GM12872 (cell line): Measurements from ENCODE around the gene IFITM2.

Experiments
- TF ChIP-seq, protein P1 (sequence below): IDR thresholded peaks from 3 replicates; pipeline ENCODE4 v1.5.1; 2011; ENCODE audit warnings: low read depth, mild to moderate bottlenecking, low read length, moderate library complexity; ENCODE audit not compliant: insufficient read depth

The IFITM2 gene

DNA sequence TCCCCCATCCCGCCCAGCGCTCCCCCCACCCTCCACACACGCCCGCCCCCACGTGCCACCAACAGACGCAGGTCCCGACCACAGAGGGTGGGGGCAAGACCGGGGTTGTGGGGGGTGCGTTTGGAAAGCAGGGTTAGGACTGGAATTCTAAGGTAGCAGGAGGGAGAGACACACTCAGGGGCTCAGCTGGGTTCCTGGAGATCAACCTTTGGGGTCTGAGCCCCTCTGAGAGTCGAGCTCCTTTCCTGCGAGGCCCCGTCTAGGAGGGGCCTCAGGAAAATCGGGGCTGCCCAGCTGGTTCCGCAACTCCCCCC is 18.3 kb upstream of the IFITM2 start:
- TF ChIP-seq, protein P1, sequence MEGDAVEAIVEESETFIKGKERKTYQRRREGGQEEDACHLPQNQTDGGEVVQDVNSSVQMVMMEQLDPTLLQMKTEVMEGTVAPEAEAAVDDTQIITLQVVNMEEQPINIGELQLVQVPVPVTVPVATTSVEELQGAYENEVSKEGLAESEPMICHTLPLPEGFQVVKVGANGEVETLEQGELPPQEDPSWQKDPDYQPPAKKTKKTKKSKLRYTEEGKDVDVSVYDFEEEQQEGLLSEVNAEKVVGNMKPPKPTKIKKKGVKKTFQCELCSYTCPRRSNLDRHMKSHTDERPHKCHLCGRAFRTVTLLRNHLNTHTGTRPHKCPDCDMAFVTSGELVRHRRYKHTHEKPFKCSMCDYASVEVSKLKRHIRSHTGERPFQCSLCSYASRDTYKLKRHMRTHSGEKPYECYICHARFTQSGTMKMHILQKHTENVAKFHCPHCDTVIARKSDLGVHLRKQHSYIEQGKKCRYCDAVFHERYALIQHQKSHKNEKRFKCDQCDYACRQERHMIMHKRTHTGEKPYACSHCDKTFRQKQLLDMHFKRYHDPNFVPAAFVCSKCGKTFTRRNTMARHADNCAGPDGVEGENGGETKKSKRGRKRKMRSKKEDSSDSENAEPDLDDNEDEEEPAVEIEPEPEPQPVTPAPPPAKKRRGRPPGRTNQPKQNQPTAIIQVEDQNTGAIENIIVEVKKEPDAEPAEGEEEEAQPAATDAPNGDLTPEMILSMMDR: no peak

DNA sequence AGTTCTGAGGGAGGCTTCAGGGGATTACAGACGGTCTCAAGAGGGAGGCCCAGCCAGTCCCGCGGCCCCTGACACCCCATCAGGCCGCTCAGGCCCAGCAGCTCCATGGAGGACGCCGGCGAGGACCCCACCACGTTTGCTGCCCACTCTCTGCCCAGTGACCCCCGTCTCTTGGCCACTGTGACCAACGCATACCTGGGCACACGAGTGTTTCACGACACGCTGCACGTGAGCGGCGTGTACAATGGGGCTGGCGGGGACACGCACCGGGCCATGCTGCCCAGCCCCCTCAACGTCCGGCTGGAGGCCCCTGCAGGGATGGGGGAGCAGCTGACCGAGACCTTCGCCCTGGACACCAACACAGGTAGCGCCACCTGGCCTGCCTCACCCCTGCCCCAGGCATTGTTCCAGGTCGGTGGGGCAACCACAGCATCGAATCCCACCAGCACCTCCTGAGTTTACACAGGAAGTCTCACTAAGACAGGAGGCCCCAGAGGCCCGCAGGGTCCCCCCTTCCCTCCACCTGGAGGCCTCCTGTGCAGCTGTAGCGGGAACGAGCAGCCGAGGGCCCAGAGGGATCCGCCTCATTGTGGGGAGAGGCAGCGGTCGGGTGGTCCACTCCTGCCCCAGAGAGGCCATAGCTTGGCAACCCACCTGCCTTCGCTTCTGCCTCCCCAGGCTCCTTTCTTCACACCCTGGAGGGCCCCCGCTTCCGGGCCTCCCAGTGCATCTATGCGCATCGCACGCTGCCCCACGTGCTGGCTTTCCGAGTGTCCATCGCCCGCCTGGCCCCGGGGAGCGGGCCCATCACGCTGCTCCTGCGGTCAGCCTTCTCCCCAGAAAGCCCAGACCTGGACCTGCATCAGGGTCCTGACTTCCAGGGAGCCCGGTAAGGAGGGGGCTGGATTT is 17.6 kb upstream of the IFITM2 start:
- TF ChIP-seq, protein P1: no peak

DNA sequence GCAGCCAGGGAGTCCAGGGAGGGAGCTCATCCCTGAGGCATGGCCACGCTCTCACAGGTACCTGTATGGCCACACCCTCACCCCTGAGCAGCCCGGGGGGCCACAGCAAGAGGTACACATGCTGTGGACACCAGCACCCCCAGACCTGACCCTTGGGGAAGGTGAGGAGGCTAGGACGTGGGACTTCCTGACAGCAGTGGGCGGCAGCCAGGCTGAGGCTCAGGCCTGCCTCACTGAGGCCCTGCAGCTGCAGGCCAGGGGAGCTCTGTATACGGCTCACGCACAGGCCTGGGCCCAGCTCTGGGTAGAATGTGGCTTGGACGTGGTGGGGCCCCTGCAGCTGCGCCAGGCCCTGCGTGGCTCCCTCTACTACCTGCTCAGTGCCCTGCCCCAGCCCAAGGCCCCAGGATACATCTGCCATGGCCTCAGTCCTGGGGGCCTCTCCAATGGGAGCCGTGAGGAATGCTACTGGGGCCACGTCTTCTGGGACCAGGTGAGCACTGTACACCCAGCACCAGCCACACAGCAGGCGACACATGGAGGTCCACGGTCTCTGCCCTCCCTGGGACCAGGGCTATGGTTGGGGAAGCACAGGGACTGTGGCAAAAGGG is 16.9 kb upstream of the IFITM2 start:
- TF ChIP-seq, protein P1: no peak

DNA sequence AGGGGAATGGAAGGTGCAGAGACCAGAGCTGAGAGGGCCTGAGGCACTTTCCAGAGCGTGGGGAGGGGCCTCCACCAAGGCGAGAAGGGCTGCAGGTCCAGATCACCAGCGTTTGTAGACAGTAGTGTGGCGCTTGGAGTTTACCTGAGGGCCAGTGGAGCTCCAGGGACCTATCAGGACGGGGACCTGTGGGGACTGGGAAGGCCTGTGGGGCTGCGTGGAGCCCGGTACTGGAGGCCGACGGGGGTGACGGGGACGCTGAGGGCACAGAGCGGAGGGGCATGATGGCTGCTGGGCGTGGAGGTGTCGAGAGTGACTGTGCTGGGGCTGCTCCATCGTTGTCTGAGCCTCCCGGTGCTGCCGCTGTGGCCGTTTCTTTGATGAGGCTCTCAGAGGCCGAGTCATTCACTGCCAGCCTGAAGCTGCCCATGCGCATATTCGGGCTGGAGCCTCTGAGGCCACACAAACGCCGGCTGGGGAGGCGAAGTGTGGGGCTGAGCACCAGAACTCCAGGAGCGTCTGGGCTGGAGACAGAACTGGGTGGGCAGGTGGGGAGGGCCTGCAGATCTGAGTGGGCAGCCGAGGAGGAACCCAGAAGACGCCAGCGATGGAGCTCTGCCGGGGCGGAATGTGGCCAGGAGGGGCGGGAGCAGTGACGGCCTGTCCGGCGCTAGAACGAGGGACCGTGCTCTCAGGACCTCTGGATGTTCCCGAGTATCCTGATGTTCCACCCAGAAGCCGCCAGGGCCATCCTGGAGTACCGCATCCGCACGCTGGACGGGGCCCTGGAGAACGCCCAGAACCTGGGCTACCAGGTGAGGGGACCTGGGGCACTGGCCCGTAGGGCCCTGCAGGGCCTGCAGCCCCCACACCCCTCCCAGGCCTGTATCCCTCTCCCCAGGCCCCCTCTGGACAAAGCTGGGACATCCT is 16.1 kb upstream of the IFITM2 start:
- TF ChIP-seq, protein P1: no peak

DNA sequence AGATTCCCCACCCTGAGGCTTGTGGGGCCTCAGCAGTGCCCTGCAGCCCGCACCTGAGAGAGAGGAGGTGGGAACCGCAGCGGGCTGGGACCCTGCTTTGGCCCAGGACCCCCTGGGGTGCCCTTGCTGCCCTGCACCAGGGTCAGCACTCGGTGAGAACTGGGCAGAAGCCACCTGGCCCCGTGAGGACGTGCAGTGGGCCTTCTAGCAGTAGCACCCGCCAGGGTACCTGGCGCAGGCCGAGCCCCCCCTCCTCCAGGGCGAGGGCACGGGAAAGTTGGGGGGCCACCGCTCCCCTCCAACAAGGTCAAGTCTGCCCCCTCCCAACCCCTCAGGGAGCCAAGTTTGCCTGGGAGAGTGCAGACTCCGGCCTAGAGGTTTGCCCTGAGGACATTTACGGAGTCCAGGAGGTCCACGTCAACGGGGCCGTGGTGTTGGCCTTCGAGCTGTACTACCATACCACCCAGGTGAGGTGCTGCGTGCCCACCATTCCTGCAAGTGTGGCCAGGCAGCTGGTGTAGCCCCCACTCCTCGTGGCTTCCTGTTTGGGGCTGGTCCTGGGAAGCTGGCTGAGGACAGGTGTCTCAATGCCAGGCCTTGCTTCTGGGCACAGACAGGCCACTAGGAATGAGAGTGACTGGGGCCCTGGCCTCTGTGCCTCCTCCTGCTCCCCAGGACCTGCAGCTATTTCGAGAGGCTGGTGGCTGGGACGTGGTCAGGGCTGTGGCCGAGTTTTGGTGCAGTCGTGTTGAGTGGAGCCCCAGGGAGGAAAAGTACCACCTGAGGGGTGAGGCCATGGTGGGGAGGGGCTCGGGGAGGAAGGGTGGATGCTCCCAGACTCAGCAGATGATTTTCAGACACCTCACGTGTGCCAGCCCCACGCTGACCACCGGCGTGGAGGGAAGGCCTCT is 15.2 kb upstream of the IFITM2 start:
- TF ChIP-seq, protein P1: no peak

DNA sequence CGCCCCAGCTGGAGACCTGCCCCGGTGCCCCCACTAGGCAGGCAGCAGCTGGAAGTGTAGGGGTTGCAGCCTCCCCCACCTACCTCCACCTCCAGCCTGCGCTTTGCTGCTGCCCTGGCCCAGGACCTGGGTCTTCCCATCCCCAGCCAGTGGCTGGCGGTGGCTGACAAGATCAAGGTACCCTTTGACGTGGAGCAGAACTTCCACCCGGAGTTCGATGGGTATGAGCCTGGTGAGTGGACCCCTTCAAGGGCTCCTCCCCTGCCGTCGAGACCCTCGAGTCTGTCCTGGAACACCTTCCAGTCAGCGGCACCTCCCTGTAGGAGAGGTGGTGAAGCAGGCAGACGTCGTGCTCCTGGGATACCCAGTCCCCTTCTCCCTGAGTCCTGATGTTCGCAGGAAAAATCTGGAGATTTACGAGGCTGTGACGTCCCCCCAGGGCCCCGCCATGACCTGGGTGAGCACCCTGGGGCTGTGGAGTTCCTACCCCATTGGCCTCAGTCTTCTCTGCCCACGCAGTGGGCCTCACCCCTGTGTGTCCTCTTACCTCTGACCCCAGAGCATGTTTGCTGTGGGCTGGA is 14.3 kb upstream of the IFITM2 start:
- TF ChIP-seq, protein P1: no peak
